ENCODE results near the gene TBX20. TPM values are rescaled to one million over a fixed set of nuclear protein-coding genes. Genes with fewer than 3 reads are reported as not detected.

TBX20 gene
- total RNA-seq, 4 donors from 2014 or later, result not detected

- no peak for TF ChIP-seq CTCF (IDR thresholded peaks at IDR 0.05; ENCODE audit: low read depth)
These were observed 869 bp upstream of the TBX20 start for GRCh38 chr7:35254496-35255442.

GRCh38 chr7:35253460-35253709 is 515 bp downstream of the TBX20 start:
- no peak for TF ChIP-seq CTCF (IDR thresholded peaks at IDR 0.05; ENCODE audit: low read depth)

GRCh38 chr7:35252612-35253459 is 1.1 kb downstream of the TBX20 start:
- no peak for TF ChIP-seq CTCF (IDR thresholded peaks at IDR 0.05; ENCODE audit: low read depth)

GRCh38 chr7:35251606-35252310 is 2.1 kb downstream of the TBX20 start:
- TF ChIP-seq CTCF (IDR thresholded peaks at IDR 0.05; ENCODE audit: low read depth), result no peak

DNA sequence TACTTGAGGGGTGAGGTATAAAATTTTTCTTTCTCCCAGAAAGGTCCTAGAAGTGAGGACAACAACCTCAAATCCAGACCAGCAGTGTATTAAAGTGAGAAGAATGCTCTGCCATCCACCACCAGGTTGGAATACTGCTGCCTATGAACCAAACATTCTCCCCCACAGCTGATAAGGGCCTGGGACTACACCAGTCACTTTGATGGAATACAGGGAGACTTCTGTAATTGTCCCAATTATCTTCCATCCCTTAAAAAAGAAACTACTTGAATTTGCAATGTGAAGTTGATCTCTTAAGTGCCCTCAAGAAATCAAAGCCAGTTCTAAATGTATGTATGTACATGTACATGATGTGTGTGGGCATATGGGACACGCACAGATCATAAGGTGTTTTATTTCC is 3.0 kb downstream of the TBX20 start:
- TF ChIP-seq CTCF (IDR thresholded peaks at IDR 0.05; ENCODE audit: low read depth), result no peak

GRCh38 chr7:35250452-35250851 is 3.4 kb downstream of the TBX20 start:
- no peak for TF ChIP-seq CTCF (IDR thresholded peaks at IDR 0.05; ENCODE audit: low read depth)

- TF ChIP-seq CTCF (IDR thresholded peaks at IDR 0.05; ENCODE audit: low read depth), result no peak
These were observed 4.4 kb downstream of the TBX20 start for GRCh38 chr7:35249537-35249907.
